Measurements from ENCODE around the gene HES2. TPM values are rescaled to one million over a fixed set of nuclear protein-coding genes. Genes with fewer than 3 reads are reported as not detected.

HES2 gene
- total and polyA plus RNA-seq, 2 of the 4 experiments (the other 2 are of a cell fraction), result not detected

- POLR2A ChIA-PET (ENCODE audit: unreplicated experiment), result no interaction called here
Measured at GRCh38 chr1:6384962-6385361, 34.8 kb downstream of the HES2 start.

More at GRCh38 chr1:6384962-6385361, 34.8 kb downstream of the HES2 start:
- H2AK9ac ChIP-seq (replicated peaks; ENCODE audit: low read depth, low read length, poor library complexity), result peak overlapping the region; percentile 60
- no peaks in the 10 kb centered on the region for H3K27me3 ChIP-seq (ENCODE audit: control insufficient read depth, insufficient read depth, low read length)
- peak overlapping the region; percentile 65 for H2AFZ ChIP-seq (replicated peaks; ENCODE audit: low read length, poor library complexity)
- TF ChIP-seq CEBPB (IDR thresholded peaks at IDR 0.05; ENCODE audit: low read depth, low read length) (no peak), NFE2L2 (IDR thresholded peaks at IDR 0.05; ENCODE audit: low read depth, low read length) (no peak), BHLHE40 (IDR thresholded peaks at IDR 0.05; ENCODE audit: low read depth, low read length) (no peak), FOS (IDR thresholded peaks at IDR 0.05; ENCODE audit: low read depth, low read length) (no peak), MXI1 (IDR thresholded peaks at IDR 0.05; ENCODE audit: borderline replicate concordance, low read depth, low read length) (no peak), SMC3 (IDR thresholded peaks at IDR 0.05; ENCODE audit: low read depth, low read length) (no peak)
- TF ChIP-seq, protein P1, sequence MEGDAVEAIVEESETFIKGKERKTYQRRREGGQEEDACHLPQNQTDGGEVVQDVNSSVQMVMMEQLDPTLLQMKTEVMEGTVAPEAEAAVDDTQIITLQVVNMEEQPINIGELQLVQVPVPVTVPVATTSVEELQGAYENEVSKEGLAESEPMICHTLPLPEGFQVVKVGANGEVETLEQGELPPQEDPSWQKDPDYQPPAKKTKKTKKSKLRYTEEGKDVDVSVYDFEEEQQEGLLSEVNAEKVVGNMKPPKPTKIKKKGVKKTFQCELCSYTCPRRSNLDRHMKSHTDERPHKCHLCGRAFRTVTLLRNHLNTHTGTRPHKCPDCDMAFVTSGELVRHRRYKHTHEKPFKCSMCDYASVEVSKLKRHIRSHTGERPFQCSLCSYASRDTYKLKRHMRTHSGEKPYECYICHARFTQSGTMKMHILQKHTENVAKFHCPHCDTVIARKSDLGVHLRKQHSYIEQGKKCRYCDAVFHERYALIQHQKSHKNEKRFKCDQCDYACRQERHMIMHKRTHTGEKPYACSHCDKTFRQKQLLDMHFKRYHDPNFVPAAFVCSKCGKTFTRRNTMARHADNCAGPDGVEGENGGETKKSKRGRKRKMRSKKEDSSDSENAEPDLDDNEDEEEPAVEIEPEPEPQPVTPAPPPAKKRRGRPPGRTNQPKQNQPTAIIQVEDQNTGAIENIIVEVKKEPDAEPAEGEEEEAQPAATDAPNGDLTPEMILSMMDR (conservative IDR thresholded peaks at IDR 0.05; ENCODE audit: low read depth, low read length), result no peak
- CTCF ChIA-PET, result interaction anchor here (0.7 kb wide), 1 partner anchor 20 kb away, joined by 4 read pairs; no protein-coding TSS in a partner anchor
- in situ Hi-C loops (cut with MboI; ENCODE audit: low sequenced_read_pairs) (no loop called here), dilution Hi-C loops (cut with HindIII; ENCODE audit: low sequenced_read_pairs, unreplicated experiment) (no loop called here), intact Hi-C loops (cut with micrococcal nuclease) (no loop called here)
- H3K14ac ChIP-seq (replicated peaks; ENCODE audit: low read depth, low read length), result no peak overlapping the region
- H3K4me2 ChIP-seq (ENCODE audit: low read depth, low read length), result no peak overlapping the region; the same call in 1 of the 2 replicates
- no peak overlapping the region for H2AK5ac ChIP-seq (ENCODE audit: low read depth, low read length)
- peak overlapping the region; percentile 77 to 88; a peak in 3 of 4 replicates for H4K8ac ChIP-seq (ENCODE audit: low read depth in 2 of 2, low read length in 2 of 2)
- no peaks in the 10 kb centered on the region for H3K9me3 ChIP-seq (ENCODE audit: control insufficient read depth, insufficient read depth, low read length)
- H3K4me3 ChIP-seq (ENCODE audit: insufficient read depth, low read depth, low read length), result no peak overlapping the region
- H2BK120ac ChIP-seq (ENCODE audit: low read depth, low read length), result no peak overlapping the region
- 0 out of 2 replicates have a peak overlapping the region, but pooled peaks have one; percentile 0 for H3K23ac ChIP-seq (ENCODE audit: low read depth, low read length)
- H3K79me1 ChIP-seq (ENCODE audit: low read depth in 1 of 2, low read length in 2 of 2), result peaks cover 0 to 41% of the 10 kb centered on the region in 2 experiments; a peak in 3 of 4 replicates
- peaks cover 6% of the 10 kb centered on the region for H3K4me1 ChIP-seq (ENCODE audit: control insufficient read depth, insufficient read depth, low read length)
- no peak overlapping the region for H3K18ac ChIP-seq (ENCODE audit: low read depth, low read length)
- peaks cover 4% of the 10 kb centered on the region; the same call in 1 of the 2 replicates for H3K9me1 ChIP-seq (ENCODE audit: insufficient read depth, low read length)
- peak; percentile 52; the same call in 1 of the 2 replicates for ATAC-seq (ENCODE audit: low read depth)
- H3K9ac ChIP-seq (ENCODE audit: low read depth, low read length), result no peak overlapping the region
- WGBS, 2 experiments (ENCODE audit: extremely low coverage in 2 of 2, insufficient read length in 1 of 2), result 64% methylated on average over 4 of the region's 5 CpGs; no CpG with 5 or more reads in 1 of the 2 experiments
- no peak overlapping the region for H2BK15ac ChIP-seq (ENCODE audit: low read depth, low read length)
- H3K27ac ChIP-seq (ENCODE audit: insufficient read depth, low read length), result no peak overlapping the region
- no peak overlapping the region for H3K4ac ChIP-seq (ENCODE audit: low read depth, low read length)
- peaks cover 2% of the 10 kb centered on the region; the same call in 1 of the 2 replicates for H4K20me1 ChIP-seq (ENCODE audit: insufficient read depth, low read length)
- no TSS peak for BruUV-seq (replicated peaks)
- DNase-seq, result no peak
- no peak overlapping the region for H4K5ac ChIP-seq (ENCODE audit: low read depth, low read length)
- no peak overlapping the region for H3K56ac ChIP-seq (ENCODE audit: extremely low read depth, insufficient read depth, low read length)
- no peak overlapping the region for H2BK20ac ChIP-seq (ENCODE audit: low read depth, low read length)
- H4K91ac ChIP-seq (ENCODE audit: insufficient read depth, low read depth, low read length), result no peak overlapping the region
- H2BK5ac ChIP-seq (ENCODE audit: low read depth, low read length, poor library complexity, severe bottlenecking), result no peak overlapping the region
- H3K36me3 ChIP-seq (ENCODE audit: control insufficient read depth, insufficient read depth, low read length), result no peaks in the 10 kb centered on the region
